GM12873 (cell line): Measurements from ENCODE around the gene PLCG2.

Experiments
- CTCF ChIP-seq: IDR thresholded peaks from 2 replicates; pipeline ENCODE4 v1.5.1; 2012; ENCODE audit warnings: low read depth, mild to moderate bottlenecking, moderate library complexity, low read length, control low read depth; ENCODE audit not compliant: insufficient read depth; ENCODE audit errors: missing control alignments

PLCG2 gene

GRCh38 chr16:81796583-81797346 is 17.7 kb downstream of the PLCG2 start:
- no peak for TF ChIP-seq CTCF

GRCh38 chr16:81797443-81797842 is 18.4 kb downstream of the PLCG2 start:
- TF ChIP-seq CTCF: no peak

GRCh38 chr16:81798311-81799137 is 19.4 kb downstream of the PLCG2 start:
- TF ChIP-seq CTCF: peak; percentile 50

- TF ChIP-seq CTCF: no peak
These were observed 20.0 kb downstream of the PLCG2 start for GRCh38 chr16:81799138-81799504.

GRCh38 chr16:81803332-81803731 is 24.2 kb downstream of the PLCG2 start:
- TF ChIP-seq CTCF: no peak

GRCh38 chr16:81804134-81804610 is 25.1 kb downstream of the PLCG2 start:
- no peak for TF ChIP-seq CTCF

GRCh38 chr16:81806696-81807095 is 27.6 kb downstream of the PLCG2 start:
- TF ChIP-seq CTCF: no peak
